HUES6 (cell line): ENCODE measurements around the gene ANXA3.

Experiments
- H3K27ac ChIP-seq: 2 replicates; pipeline ENCODE4 v1.7.0; 2013; ENCODE audit warnings: low read depth, mild to moderate bottlenecking, low read length, inconsistent platforms
- H3K27me3 ChIP-seq: 2 replicates; pipeline ENCODE4 v1.6.1; 2013; ENCODE audit warnings: low read length; ENCODE audit not compliant: control insufficient read depth, insufficient read depth
- H3K36me3 ChIP-seq: 2 replicates; pipeline ENCODE4 v1.6.1; 2013; ENCODE audit warnings: low read length; ENCODE audit not compliant: control insufficient read depth, insufficient read depth
- H3K4me1 ChIP-seq: 2 replicates; pipeline ENCODE4 v1.6.1; 2013; ENCODE audit warnings: low read length; ENCODE audit not compliant: control insufficient read depth, insufficient read depth
- H3K4me3 ChIP-seq: 2 replicates; pipeline ENCODE4 v1.5.1; 2013; ENCODE audit warnings: low read depth, low read length
- H3K9ac ChIP-seq: one replicate; pipeline ENCODE4 v1.6.1; 2013; ENCODE audit warnings: mild to moderate bottlenecking, low read length
- H3K9me3 ChIP-seq: 2 replicates; pipeline ENCODE4 v1.6.1; 2013; ENCODE audit warnings: low read depth, low read length; ENCODE audit not compliant: control insufficient read depth, insufficient read depth

The ANXA3 gene

DNA sequence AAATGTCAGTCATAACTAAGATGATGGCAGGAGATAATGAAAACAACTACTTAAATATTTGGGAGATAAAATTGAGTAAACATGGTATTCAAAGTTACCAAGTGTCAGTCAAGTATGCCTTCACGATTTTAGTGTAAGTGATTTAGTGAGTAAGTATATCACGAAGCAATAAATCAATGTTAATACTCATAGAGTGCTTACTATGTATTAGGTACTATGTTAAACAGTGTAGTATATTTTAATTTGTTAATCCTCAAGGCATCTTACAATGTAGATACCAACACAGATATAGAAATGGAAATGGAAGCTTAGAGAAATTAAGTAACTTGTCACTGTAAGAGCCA, 59.6 kb downstream of the ANXA3 start:
- Histone ChIP-seq H3K36me3 (peaks cover 11% of the 10 kb centered on the region), H3K4me3 (no peak overlapping the region), H3K4me1 (peaks cover 6% of the 10 kb centered on the region; the same call in 1 of the 2 replicates), H3K27ac (no peak overlapping the region), H3K9ac (no peak overlapping the region), H3K9me3 (no peaks in the 10 kb centered on the region), H3K27me3 (no peaks in the 10 kb centered on the region)

DNA sequence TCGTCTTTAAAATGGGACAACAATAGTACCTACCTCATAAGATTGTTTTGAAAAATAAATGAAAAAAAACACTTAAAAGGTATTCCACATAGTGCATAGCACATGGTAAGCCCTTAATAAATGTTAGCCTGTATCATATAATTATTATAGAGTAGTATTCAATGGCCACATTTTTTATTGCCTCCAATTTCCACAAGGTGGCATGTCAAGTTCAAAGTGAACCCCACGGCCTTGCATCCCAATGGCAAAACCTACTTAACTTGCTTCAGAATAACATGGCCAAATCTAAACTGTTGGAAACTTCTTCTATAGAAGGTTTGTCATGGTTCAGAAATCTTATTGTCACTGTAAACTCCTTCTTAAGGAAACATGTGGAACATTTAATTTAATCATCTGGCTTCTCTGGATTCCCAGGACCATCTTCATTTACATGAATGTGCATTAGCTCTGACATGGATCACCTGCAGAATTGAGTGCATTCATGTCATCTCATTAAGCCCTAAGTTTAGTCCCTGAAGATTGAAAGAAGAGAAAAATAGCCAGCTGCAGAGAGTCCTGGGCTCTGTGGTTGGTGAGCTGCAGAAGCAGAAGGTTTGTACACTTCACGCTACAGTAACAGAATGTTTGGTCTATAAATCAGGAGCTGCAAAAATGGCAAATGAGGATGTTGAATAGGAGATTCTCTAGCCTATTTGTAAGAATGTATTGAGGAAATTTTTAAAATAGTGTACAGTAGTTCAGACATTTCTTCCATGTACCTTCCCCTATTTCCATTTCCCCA, 61.0 kb downstream of the ANXA3 start:
- H3K4me1 ChIP-seq = peaks cover 6% of the 10 kb centered on the region; the same call in 1 of the 2 replicates
- H3K36me3 ChIP-seq = no peaks in the 10 kb centered on the region; the same call in 1 of the 2 replicates
- no peaks in the 10 kb centered on the region for H3K9me3 ChIP-seq
- no peak overlapping the region for H3K27ac ChIP-seq
- no peaks in the 10 kb centered on the region for H3K27me3 ChIP-seq
- no peak overlapping the region for H3K9ac ChIP-seq
- no peak overlapping the region for H3K4me3 ChIP-seq

DNA sequence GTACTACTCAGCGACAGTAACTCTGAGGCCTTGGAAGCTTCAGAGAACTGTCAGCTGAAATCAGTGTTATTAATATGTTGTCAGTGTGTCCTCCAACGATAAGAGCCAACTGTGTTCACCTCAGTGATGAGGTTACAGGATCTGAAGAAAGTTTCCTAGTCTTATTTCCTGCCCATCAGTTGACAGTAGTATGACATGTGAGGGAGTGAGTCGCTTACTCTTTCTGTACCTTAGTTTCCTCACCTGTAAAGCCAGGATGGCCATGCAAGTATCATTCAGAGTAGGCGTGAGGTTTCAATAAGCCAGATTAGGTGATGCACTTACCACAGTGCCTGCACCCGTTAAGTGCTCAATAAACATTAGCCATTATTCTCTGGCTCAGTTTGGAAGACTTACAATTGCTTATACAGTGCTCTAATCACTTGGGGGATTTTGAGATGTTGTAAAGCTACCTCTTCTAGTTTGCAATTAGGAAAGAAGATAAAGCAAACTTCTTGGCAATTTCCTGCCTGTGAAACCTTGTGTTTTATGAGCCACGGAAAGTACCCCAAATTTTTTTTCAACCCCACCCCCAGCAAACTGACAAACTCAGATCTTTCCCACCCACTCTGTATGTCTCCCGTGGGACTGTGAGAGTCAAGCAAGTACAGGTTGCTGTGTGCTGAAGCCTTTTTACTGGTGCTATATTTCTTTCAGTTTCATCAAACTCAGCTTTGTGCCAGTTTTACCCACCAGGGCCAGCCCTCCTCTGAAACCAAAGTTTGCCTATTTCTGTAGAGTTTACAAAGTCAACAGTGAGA, 62.2 kb downstream of the ANXA3 start:
- no peaks in the 10 kb centered on the region for H3K27me3 ChIP-seq
- no peaks in the 10 kb centered on the region for H3K9me3 ChIP-seq
- no peak overlapping the region for H3K9ac ChIP-seq
- H3K36me3 ChIP-seq = no peaks in the 10 kb centered on the region
- peaks cover 6% of the 10 kb centered on the region; the same call in 1 of the 2 replicates for H3K4me1 ChIP-seq
- no peak overlapping the region for H3K4me3 ChIP-seq
- H3K27ac ChIP-seq = no peak overlapping the region

DNA sequence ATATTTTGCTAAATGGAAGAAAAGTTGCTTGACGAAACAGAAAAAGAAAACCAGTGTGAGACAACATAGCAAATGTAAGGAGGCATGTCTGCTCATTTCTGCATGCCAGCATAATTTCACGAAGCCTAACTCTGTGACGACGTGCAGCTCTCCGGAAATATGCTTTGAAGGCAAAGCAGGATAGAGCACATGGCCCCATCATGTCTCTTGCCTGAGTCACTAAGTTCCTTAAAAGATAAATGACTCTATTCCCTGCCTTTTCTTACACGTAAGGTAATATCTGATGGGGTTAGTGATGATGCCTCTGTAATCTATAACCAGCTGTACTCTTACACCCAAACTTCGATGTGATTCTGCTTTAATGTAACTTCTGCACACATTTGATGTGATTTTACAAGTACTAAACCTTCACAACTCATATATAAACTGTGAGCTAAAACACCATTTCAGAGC, 64.5 kb downstream of the ANXA3 start:
- no peak overlapping the region for H3K27ac ChIP-seq
- H3K36me3 ChIP-seq = no peaks in the 10 kb centered on the region
- H3K9me3 ChIP-seq = no peaks in the 10 kb centered on the region
- H3K4me1 ChIP-seq = peaks cover 6% of the 10 kb centered on the region; the same call in 1 of the 2 replicates
- H3K27me3 ChIP-seq = no peaks in the 10 kb centered on the region
- no peak overlapping the region for H3K4me3 ChIP-seq
- no peak overlapping the region for H3K9ac ChIP-seq

DNA sequence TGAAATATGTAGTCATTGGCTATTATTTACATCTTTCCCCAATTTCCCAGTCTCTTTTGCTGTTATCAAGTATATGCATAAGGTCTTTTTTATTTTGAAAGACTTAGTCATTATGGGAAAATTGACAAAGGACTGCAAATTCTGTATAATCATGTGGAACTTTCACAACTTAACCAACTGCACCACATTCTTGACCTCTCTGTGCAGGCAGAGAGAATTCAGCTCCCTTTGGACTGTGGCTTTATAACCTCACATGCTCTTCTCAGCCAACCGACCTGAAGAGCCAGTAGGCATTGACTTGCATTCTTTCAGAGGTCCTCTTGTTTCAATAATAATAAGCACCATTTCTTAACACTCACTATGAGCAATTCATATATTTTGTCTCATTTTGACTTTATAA, 66.9 kb downstream of the ANXA3 start:
- no peaks in the 10 kb centered on the region for H3K9me3 ChIP-seq
- no peak overlapping the region for H3K9ac ChIP-seq
- H3K27ac ChIP-seq = no peak overlapping the region
- H3K36me3 ChIP-seq = no peaks in the 10 kb centered on the region
- H3K4me1 ChIP-seq = peaks cover 17% of the 10 kb centered on the region; the same call in 1 of the 2 replicates
- H3K27me3 ChIP-seq = no peaks in the 10 kb centered on the region
- no peak overlapping the region for H3K4me3 ChIP-seq

DNA sequence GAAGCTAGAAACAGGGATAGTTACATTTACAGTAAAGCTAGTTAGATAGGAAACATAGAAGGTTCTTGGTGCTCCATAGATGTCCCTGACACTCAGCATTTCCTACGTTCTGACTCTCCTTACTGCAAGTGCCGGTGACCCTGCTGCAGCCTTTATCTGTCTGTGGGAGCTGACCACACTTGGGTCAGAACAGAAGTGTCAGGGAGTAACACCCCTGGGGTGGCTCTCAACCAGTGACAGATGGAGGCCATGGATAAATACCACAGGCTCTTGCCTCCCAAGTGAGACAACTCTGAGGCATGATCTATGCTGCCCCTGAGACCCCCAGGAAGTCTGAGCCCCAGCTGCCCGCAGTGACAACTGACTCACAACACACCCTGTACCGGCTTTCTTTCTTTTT, 69.8 kb downstream of the ANXA3 start:
- Histone ChIP-seq H3K36me3 (no peaks in the 10 kb centered on the region), H3K9me3 (no peaks in the 10 kb centered on the region), H3K4me3 (no peak overlapping the region), H3K9ac (no peak overlapping the region), H3K27me3 (no peaks in the 10 kb centered on the region), H3K27ac (no peak overlapping the region), H3K4me1 (peaks cover 17% of the 10 kb centered on the region; the same call in 1 of the 2 replicates)

DNA sequence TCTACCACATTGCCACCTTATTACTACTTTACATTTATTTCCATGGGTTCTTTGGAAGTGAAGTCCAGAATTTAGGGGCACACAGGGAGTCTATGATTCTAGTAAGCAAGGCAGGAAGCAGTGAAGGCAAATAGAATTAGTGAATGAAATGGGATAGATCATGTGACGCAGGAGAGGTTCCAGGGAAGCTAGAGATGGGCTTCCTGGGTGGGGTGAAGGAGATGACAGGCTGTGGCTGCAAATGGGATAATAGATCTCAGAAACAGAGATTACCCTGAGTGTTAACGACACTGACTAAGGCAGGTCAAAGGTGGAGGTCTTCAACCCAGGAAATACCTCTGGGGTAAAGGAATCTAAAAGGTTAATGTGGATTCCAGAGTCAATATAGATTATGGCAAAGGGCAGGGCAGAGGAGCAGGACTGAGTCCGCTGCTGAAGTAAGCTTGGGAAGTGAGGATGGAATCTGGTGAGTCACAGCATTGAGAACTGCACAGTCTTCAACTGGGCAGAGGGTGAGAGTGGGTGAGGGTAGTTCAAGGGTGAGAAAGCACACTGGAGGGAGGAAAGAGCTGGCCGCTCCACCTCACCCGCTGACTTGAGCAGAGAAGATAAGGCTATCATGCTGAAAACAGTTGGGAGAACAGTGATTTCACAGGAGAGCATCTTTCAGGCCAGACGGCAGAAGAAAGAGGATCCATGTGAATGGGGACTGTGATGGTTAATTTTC, 70.8 kb downstream of the ANXA3 start:
- Histone ChIP-seq H3K4me3 (no peak overlapping the region), H3K4me1 (peaks cover 17% of the 10 kb centered on the region; the same call in 1 of the 2 replicates), H3K36me3 (no peaks in the 10 kb centered on the region), H3K27me3 (no peaks in the 10 kb centered on the region), H3K9me3 (no peaks in the 10 kb centered on the region), H3K9ac (no peak overlapping the region), H3K27ac (no peak overlapping the region)

DNA sequence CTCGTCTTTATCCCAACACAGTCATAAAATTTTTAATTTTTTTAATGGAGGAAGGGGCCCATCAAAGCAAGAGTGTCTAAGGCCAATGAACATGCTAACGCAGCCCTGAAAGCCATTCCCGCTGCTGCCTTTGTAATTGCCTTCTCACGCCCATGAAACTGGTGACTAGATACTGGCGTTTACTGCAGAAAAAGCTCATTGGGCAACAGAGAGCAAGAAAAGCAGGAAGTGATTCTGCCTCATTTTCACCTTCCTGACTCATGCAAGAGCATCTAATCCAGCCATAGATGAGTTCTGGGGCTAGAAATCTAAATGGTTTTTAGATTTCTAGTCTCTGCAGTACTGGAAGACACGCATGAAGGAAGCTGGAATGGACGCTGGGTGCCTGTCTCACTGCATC, 72.5 kb downstream of the ANXA3 start:
- H3K27me3 ChIP-seq = no peaks in the 10 kb centered on the region
- H3K36me3 ChIP-seq = no peaks in the 10 kb centered on the region
- H3K9me3 ChIP-seq = no peaks in the 10 kb centered on the region

DNA sequence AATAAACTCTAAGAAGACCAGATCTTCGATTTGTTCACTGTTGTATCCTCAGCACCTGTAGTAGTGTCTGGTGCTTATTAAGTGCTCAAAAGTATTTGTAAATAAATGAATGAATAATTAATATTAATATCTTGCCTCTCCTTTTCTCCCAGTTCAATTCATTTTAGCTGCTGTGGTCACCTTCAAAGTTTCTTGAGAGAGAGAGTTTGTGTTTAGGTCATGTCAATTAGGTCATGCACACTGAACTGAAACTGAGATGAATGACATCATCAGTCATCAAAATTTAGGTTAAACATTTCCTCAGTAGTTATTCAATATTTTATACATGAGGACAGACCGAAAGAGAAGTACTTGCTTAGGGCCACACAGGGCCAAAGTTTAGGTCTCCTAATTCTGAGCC, 73.5 kb downstream of the ANXA3 start:
- H3K27me3 ChIP-seq = no peaks in the 10 kb centered on the region
- no peak overlapping the region for H3K9ac ChIP-seq
- H3K27ac ChIP-seq = no peak overlapping the region
- peaks cover 29% of the 10 kb centered on the region; the same call in 1 of the 2 replicates for H3K4me1 ChIP-seq
- H3K4me3 ChIP-seq = no peak overlapping the region
- no peaks in the 10 kb centered on the region for H3K36me3 ChIP-seq
- no peaks in the 10 kb centered on the region for H3K9me3 ChIP-seq

More for the DNA sequence above, 72.5 kb downstream of the ANXA3 start:
- no peak overlapping the region for H3K4me3 ChIP-seq
- H3K4me1 ChIP-seq = peaks cover 20% of the 10 kb centered on the region; the same call in 1 of the 2 replicates
- no peak overlapping the region for H3K9ac ChIP-seq
- H3K27ac ChIP-seq = no peak overlapping the region

DNA sequence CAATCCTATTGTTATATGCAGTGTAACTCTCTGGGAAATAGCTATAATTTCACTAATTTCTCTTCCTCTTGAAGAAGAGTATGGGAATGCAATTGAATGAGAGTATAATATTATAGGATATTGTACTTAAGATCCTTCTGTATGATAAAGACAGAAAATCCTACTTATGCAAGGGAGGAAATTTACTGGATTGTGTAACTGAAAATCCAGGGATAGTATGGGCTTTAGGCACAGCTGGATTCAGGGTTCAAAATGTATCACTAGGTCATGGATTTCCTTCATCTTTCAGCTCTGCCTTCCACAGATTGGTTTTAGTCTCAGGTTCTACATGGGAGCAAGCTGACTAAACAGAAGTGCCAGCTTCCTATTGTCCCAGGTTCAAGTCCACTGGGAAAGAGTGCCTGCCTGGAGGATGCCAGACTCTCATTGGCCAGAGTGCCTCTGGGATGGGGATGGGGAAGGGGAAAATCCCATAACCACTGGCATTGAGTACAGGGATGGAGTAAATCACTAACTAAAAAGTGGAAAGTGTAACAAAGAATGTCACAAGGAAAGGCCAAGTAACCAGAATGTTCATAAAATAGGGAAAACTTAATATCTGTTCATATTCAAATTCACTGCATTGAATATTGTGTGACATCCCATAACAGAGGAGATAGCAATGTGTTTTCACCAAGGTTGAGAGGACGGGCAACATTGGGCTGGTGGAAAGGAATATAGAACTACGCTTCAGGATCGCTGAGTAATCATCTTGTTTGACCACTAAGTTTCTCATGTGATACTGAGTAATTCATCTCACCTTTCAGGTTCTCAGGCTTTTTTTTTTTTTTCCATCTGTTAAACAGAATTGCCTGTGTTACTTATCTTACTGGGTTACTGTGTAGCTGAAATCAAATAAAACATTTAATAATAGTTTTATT, 75.7 kb downstream of the ANXA3 start:
- Histone ChIP-seq H3K27me3 (no peaks in the 10 kb centered on the region), H3K27ac (no peak overlapping the region), H3K9me3 (no peaks in the 10 kb centered on the region), H3K36me3 (no peaks in the 10 kb centered on the region), H3K4me3 (no peak overlapping the region), H3K4me1 (peaks cover 22% of the 10 kb centered on the region; the same call in 1 of the 2 replicates), H3K9ac (no peak overlapping the region)
